GM23248 (cell line): Measurements from ENCODE around the gene MVB12B. TPM values are rescaled to one million over a fixed set of nuclear protein-coding genes. Genes with fewer than 3 reads are reported as not detected.
A peak's percentile ranks its signal among the peaks of the same experiment; 100 is the strongest.

Experiments used
- DNase-seq: peaks from one replicate; pipeline ENCODE4 v3.0.0-alpha.2; 2015
- H2AFZ ChIP-seq: fragments of 200-600 bp; sonication (generic); 2 replicates; pipeline ENCODE4 v1.6.1; 2016; ENCODE audit warnings: antibody characterized with exemption
- H3F3A ChIP-seq: fragments of 200-600 bp; sonication (generic); 2 replicates; pipeline ENCODE4 v1.6.1; 2016; ENCODE audit warnings: mild to moderate bottlenecking, antibody characterized with exemption, mixed run types; ENCODE audit not compliant: insufficient read depth
- H3K27ac ChIP-seq: fragments of 200-600 bp; sonication (generic); 2 replicates; pipeline ENCODE4 v1.5.1; 2016; ENCODE audit warnings: mild to moderate bottlenecking
- H3K27me3 ChIP-seq: fragments of 200-600 bp; sonication (generic); replicated peaks from 2 replicates; pipeline ENCODE4 v1.6.1; 2016; ENCODE audit warnings: mild to moderate bottlenecking; ENCODE audit not compliant: insufficient read depth
- H3K36me3 ChIP-seq: fragments of 200-600 bp; sonication (generic); 2 replicates; pipeline ENCODE4 v1.6.1; 2016; ENCODE audit warnings: low read depth, mild to moderate bottlenecking
- H3K4me1 ChIP-seq: fragments of 200-600 bp; sonication (generic); 2 replicates; pipeline ENCODE4 v1.6.1; 2016; ENCODE audit warnings: mild to moderate bottlenecking; ENCODE audit not compliant: insufficient read depth
- H3K4me2 ChIP-seq: fragments of 200-600 bp; sonication (generic); one replicate; pipeline ENCODE4 v1.6.1; 2016; ENCODE audit warnings: mild to moderate bottlenecking; ENCODE audit not compliant: unreplicated experiment
- H3K4me3 ChIP-seq: fragments of 200-600 bp; sonication (generic); 2 replicates; pipeline ENCODE4 v1.5.1; 2016; ENCODE audit warnings: mild to moderate bottlenecking
- H3K79me2 ChIP-seq: fragments of 200-600 bp; sonication (generic); 2 replicates; pipeline ENCODE4 v1.6.1; 2016; ENCODE audit warnings: mild to moderate bottlenecking; ENCODE audit not compliant: insufficient read depth
- H3K9ac ChIP-seq: fragments of 200-600 bp; sonication (generic); 2 replicates; pipeline ENCODE4 v1.6.1; 2016; ENCODE audit warnings: mild to moderate bottlenecking
- H3K9me2 ChIP-seq: fragments of 200-600 bp; sonication (generic); 2 replicates; pipeline ENCODE4 v1.6.1; 2016; ENCODE audit warnings: mixed run types, mild to moderate bottlenecking, moderate library complexity; ENCODE audit not compliant: insufficient read depth
- H3K9me3 ChIP-seq: fragments of 200-600 bp; sonication (generic); one replicate; pipeline ENCODE4 v1.6.1; 2017; ENCODE audit warnings: low read depth
- H4K20me1 ChIP-seq: fragments of 200-600 bp; sonication (generic); 2 replicates; pipeline ENCODE4 v1.6.0; 2016; ENCODE audit not compliant: insufficient read depth
- EZH2 ChIP-seq: fragments of 200-600 bp; sonication (generic); IDR thresholded peaks from 2 replicates; pipeline ENCODE4 v1.6.1; 2018; ENCODE audit warnings: antibody characterized with exemption, mild to moderate bottlenecking; ENCODE audit not compliant: insufficient read depth, poor library complexity, severe bottlenecking
- EZH2phosphoT487 ChIP-seq: fragments of 200-600 bp; sonication (generic); IDR thresholded peaks from 2 replicates; pipeline ENCODE4 v1.6.1; 2018; ENCODE audit warnings: antibody characterized with exemption, moderate library complexity, mild to moderate bottlenecking, low read depth; ENCODE audit not compliant: insufficient read depth
- WGBS, 2 experiments: methylation state at CpG; one replicate each; pipeline ENCODE4 v1.1.6; 2015 to 2017; ENCODE audit warnings: low lambda C conversion rate in 2 of 2, low coverage in 1 of 2; ENCODE audit errors: missing lambda C conversion rate in 2 of 2; 5-methylcytosine and 5-hydroxymethylcytosine counted together
- in situ Hi-C: fragments of 300-500 bp; cut with MboI; formaldehyde crosslinking; loops from 2 replicates; pipeline ENCODE4 v1.15.0; 2020
- polyA plus RNA-seq: library from polyadenylated mRNA; unstranded; fragments of >200 nt; fragmentation: Nextera tagmentation; extraction: Ambion mirVana; gene quantifications from 2 replicates; pipeline ENCODE4 v1.2.1, GENCODE V29; 2016
- total RNA-seq: library from RNA; depleted of rRNA; stranded (reverse); fragments of >200 nt; shearing (Covaris generic); gene quantifications from 2 replicates; pipeline ENCODE4 v1.2.3, GENCODE V29; 2014

MVB12B gene
- total and polyA plus RNA-seq, 2 experiments from 2014 or later: 2.4 to 5.5 TPM

DNA sequence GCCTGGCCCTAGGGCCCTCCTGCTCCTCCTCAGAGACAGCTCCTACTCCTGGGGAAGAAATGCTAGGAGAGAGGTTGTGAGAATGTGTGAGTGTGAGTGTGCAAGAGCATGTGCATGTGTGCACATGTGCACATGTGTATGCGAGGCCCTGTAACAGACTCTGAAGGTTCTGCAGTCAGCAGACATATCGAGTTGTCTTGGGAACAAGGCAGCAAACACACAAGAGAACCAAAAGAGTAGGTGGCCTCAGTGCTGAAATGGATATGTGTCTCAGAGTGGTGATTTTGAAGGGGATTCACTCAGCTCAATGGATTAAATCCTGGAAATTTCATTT, 50.5 kb downstream of the MVB12B start:
- Histone ChIP-seq H3K27ac (no peak overlapping the region), H3K9ac (no peak overlapping the region), H3K36me3 (no peaks in the 10 kb centered on the region), H4K20me1 (no peaks in the 10 kb centered on the region), H3K4me3 (no peak overlapping the region), H3K4me2 (no peak overlapping the region), H3K9me3 (no peaks in the 10 kb centered on the region), H3K79me2 (0 out of 2 replicates have a peak, but pooled peaks cover 3% of the 10 kb centered on the region), H3K27me3 (no peaks in the 10 kb centered on the region), H3F3A (peaks cover 25% of the 10 kb centered on the region), H3K9me2 (no peaks in the 10 kb centered on the region), H2AFZ (no peak overlapping the region), H3K4me1 (peaks cover 37% of the 10 kb centered on the region)
- no peak for DNase-seq
- in situ Hi-C loops: no loop called here
- TF ChIP-seq EZH2phosphoT487: no peak
- TF ChIP-seq EZH2: no peak
- WGBS, 2 experiments: 84 to 100% methylated on average over 2 of the region's 2 CpGs

DNA sequence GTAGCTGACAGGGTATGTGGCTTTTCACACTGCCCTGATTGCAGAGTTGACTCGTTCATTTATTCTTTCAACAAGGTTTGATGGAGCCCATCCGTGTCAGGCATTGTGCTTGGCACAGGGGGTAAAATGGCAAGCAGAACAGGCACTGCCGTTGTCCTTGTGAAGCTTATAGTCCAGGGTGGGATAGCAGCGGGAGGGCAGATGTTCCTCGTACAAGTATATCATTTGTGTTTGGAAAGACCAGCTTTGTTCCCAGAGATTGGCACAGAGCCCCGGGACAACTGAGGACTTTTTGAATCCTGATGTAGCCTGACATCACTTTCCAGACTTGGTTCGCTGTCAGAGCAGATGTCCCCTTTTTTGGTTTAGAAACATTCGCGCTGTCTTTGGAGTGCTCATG, 50.9 kb downstream of the MVB12B start:
- in situ Hi-C loops: no loop called here
- H3F3A ChIP-seq: peaks cover 21% of the 10 kb centered on the region
- no peaks in the 10 kb centered on the region for H4K20me1 ChIP-seq
- no peak overlapping the region for H3K27ac ChIP-seq
- H3K27me3 ChIP-seq: no peaks in the 10 kb centered on the region
- H3K9ac ChIP-seq: no peak overlapping the region
- DNase-seq: no peak
- H3K4me3 ChIP-seq: no peak overlapping the region
- H3K79me2 ChIP-seq: 0 out of 2 replicates have a peak, but pooled peaks cover 3% of the 10 kb centered on the region
- TF ChIP-seq EZH2 (no peak), EZH2phosphoT487 (no peak)
- H3K9me3 ChIP-seq: no peaks in the 10 kb centered on the region
- 42% methylated on average over 9 of the region's 9 CpGs for WGBS, 2 experiments
- H3K4me2 ChIP-seq: no peak overlapping the region
- no peak overlapping the region for H2AFZ ChIP-seq
- H3K9me2 ChIP-seq: no peaks in the 10 kb centered on the region
- no peaks in the 10 kb centered on the region for H3K36me3 ChIP-seq
- peaks cover 36% of the 10 kb centered on the region for H3K4me1 ChIP-seq

DNA sequence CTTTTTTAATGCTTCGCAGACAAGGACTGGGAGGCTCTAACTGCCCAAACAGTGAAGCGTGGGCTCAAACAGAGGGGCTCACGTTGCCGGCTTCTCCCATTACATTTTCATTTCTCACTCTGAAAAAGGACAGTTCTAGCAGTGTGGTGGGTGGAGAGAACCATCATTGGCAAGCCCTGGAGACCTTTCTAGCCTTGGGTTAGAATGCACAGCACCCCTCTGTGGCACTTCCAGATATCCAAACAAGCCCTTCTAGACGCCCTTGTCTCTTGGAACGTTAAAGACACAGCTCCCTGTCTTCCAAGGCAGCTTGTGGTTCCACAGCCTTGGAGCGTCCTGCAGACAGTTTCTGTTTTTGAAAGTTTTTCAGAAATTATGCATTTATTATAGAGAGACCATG, 52.1 kb downstream of the MVB12B start:
- 98 to 99% methylated on average over 7 of the region's 7 CpGs for WGBS, 2 experiments

DNA sequence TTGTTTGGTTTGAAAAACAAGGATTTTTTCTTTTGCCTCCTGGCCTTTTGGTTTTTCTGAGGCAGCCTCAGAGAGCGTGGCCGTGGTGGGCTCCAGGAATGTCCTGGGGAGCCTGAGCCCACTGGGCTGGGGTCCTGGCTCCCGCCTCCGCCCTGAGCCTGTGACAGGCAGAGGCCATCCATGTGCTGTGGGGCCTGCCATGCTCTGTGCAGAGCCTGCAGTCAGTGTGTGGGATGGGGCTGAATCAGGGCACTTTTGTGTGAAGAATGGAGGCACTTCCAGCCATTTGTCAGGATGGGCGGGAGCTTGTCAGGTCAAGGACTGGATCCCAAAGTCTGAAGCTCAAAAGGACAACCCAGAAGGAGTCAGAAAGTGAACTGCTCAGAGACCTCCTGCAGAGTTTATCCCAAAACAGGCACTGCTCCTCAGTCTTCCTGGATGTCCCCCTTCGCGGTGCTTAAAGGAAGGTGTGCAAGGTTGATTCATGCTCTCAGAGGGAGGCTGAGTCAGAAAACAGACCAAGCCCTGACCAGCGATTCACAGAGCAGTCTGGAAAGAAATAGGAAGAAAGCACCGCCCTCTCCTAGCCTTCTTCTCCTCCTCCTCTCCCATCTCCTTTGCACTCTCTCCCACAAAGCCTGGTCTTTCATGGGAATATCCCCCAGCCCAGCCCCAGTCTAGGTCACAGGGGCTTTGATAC, 53.2 kb downstream of the MVB12B start:
- TF ChIP-seq EZH2phosphoT487: no peak
- no peak for TF ChIP-seq EZH2
- WGBS, 2 experiments: 81 to 84% methylated on average over 8 to 9 of the region's 9 CpGs
- no peaks in the 10 kb centered on the region for H3K36me3 ChIP-seq
- in situ Hi-C loops: no loop called here
- no peak overlapping the region for H3K4me2 ChIP-seq
- no peak overlapping the region for H3K9ac ChIP-seq
- peak; percentile 62 for DNase-seq
- H3K27ac ChIP-seq: no peak overlapping the region
- no peak overlapping the region for H3K4me3 ChIP-seq
- no peak overlapping the region for H2AFZ ChIP-seq
- 0 out of 2 replicates have a peak, but pooled peaks cover 3% of the 10 kb centered on the region for H3K79me2 ChIP-seq
- no peaks in the 10 kb centered on the region for H3K9me2 ChIP-seq
- H3F3A ChIP-seq: peaks cover 7% of the 10 kb centered on the region
- no peaks in the 10 kb centered on the region for H3K9me3 ChIP-seq
- peaks cover 22% of the 10 kb centered on the region for H3K4me1 ChIP-seq
- no peaks in the 10 kb centered on the region for H4K20me1 ChIP-seq
- H3K27me3 ChIP-seq: no peaks in the 10 kb centered on the region

More for the DNA sequence above, 52.1 kb downstream of the MVB12B start:
- DNase-seq: no peak
- Histone ChIP-seq H4K20me1 (no peaks in the 10 kb centered on the region), H3K27me3 (no peaks in the 10 kb centered on the region), H3K4me3 (no peak overlapping the region), H3K9ac (no peak overlapping the region), H3F3A (peaks cover 8% of the 10 kb centered on the region), H3K79me2 (0 out of 2 replicates have a peak, but pooled peaks cover 3% of the 10 kb centered on the region), H3K4me1 (peaks cover 24% of the 10 kb centered on the region), H3K9me3 (no peaks in the 10 kb centered on the region), H3K36me3 (no peaks in the 10 kb centered on the region), H3K27ac (no peak overlapping the region), H3K9me2 (no peaks in the 10 kb centered on the region), H2AFZ (no peak overlapping the region), H3K4me2 (no peak overlapping the region)
- TF ChIP-seq EZH2phosphoT487: no peak
- in situ Hi-C loops: no loop called here
